ENCODE results near the gene MAP3K15. TPM values are rescaled to one million over a fixed set of nuclear protein-coding genes. Genes with fewer than 3 reads are reported as not detected.
A peak's percentile ranks its signal among the peaks of the same experiment; 100 is the strongest.

Gene MAP3K15
- total RNA-seq, result under 1 TPM; 0.30 to 0.43 TPM

GRCh38 chrX:19514791-19515614, at the start of gene MAP3K15:
TSS of gene MAP3K15 (minus strand) at chrX:19515508. CDS start at chrX:19515261, 247 bp downstream.
- peaks cover 4% of the 10 kb centered on the region for H3K4me1 Mint-ChIP-seq
- ATAC-seq (ENCODE audit: low read depth) (peak; percentile 58), DNase-seq (peak; percentile 47)
- POLR2A ChIA-PET, result no interaction called here
- H3K27ac Mint-ChIP-seq, result no peak within 1 kb of the TSS
- peaks cover 24% of the 10 kb centered on the region for H3K27me3 Mint-ChIP-seq
- peak within 1 kb of the TSS; percentile 69 for H3K4me3 Mint-ChIP-seq
- peaks cover 2% of the 10 kb centered on the region for H3K9me3 Mint-ChIP-seq
- no peaks in the 10 kb centered on the region for H3K36me3 Mint-ChIP-seq

- H3K4me3 Mint-ChIP-seq, result no peak overlapping the region
Measured at GRCh38 chrX:19564606-19565005, 49.3 kb upstream of the MAP3K15 start.

GRCh38 chrX:19563746-19564145, 48.4 kb upstream of the MAP3K15 start:
- POLR2A ChIA-PET, result no interaction called here
- H3K4me1 Mint-ChIP-seq, result peaks cover 18% of the 10 kb centered on the region
- ATAC-seq (ENCODE audit: low read depth), result no peak

More at GRCh38 chrX:19564606-19565005, 49.3 kb upstream of the MAP3K15 start:
- ATAC-seq (ENCODE audit: low read depth), result no peak
- POLR2A ChIA-PET, result no interaction called here
- Mint-ChIP-seq H3K36me3 (peaks cover 23% of the 10 kb centered on the region), H3K9me3 (no peaks in the 10 kb centered on the region), H3K27ac (no peak overlapping the region), H3K4me1 (peaks cover 18% of the 10 kb centered on the region), H3K27me3 (no peaks in the 10 kb centered on the region)
- DNase-seq, result no peak

GRCh38 chrX:19563327-19563726, 48.0 kb upstream of the MAP3K15 start:
- DNase-seq (no peak), ATAC-seq (ENCODE audit: low read depth) (no peak)
- no peaks in the 10 kb centered on the region for H3K27me3 Mint-ChIP-seq
- peaks cover 18% of the 10 kb centered on the region for H3K4me1 Mint-ChIP-seq
- H3K36me3 Mint-ChIP-seq, result peaks cover 21% of the 10 kb centered on the region
- H3K9me3 Mint-ChIP-seq, result no peaks in the 10 kb centered on the region
- POLR2A ChIA-PET, result no interaction called here
- no peak overlapping the region for H3K27ac Mint-ChIP-seq
- H3K4me3 Mint-ChIP-seq, result no peak overlapping the region

More at GRCh38 chrX:19563746-19564145, 48.4 kb upstream of the MAP3K15 start:
- DNase-seq, result no peak
- peak overlapping the region; percentile 30 for H3K27ac Mint-ChIP-seq
- H3K4me3 Mint-ChIP-seq, result no peak overlapping the region
- peaks cover 23% of the 10 kb centered on the region for H3K36me3 Mint-ChIP-seq
- no peaks in the 10 kb centered on the region for H3K9me3 Mint-ChIP-seq
- H3K27me3 Mint-ChIP-seq, result no peaks in the 10 kb centered on the region

- DNase-seq (no peak), ATAC-seq (ENCODE audit: low read depth) (no peak)
- no peaks in the 10 kb centered on the region for H3K9me3 Mint-ChIP-seq
- peaks cover 15% of the 10 kb centered on the region for H3K36me3 Mint-ChIP-seq
- POLR2A ChIA-PET, result no interaction called here
- no peak overlapping the region for H3K4me3 Mint-ChIP-seq
- peaks cover 6% of the 10 kb centered on the region for H3K4me1 Mint-ChIP-seq
- H3K27ac Mint-ChIP-seq, result no peak overlapping the region
- no peaks in the 10 kb centered on the region for H3K27me3 Mint-ChIP-seq
Measured at GRCh38 chrX:19560611-19561010, 45.3 kb upstream of the MAP3K15 start.

- no peaks in the 10 kb centered on the region for H3K9me3 Mint-ChIP-seq
- H3K4me1 Mint-ChIP-seq, result peaks cover 2% of the 10 kb centered on the region
- H3K27ac Mint-ChIP-seq, result no peak overlapping the region
- H3K27me3 Mint-ChIP-seq, result no peaks in the 10 kb centered on the region
- no peak overlapping the region for H3K4me3 Mint-ChIP-seq
- DNase-seq, result no peak
- ATAC-seq (ENCODE audit: low read depth), result no peak
- POLR2A ChIA-PET, result no interaction called here
- H3K36me3 Mint-ChIP-seq, result peaks cover 10% of the 10 kb centered on the region
Measured at GRCh38 chrX:19557822-19558221, 42.5 kb upstream of the MAP3K15 start.

- Mint-ChIP-seq H3K27ac (no peak overlapping the region), H3K4me3 (no peak overlapping the region), H3K36me3 (peaks cover 3% of the 10 kb centered on the region), H3K9me3 (no peaks in the 10 kb centered on the region), H3K4me1 (peaks cover 9% of the 10 kb centered on the region), H3K27me3 (no peaks in the 10 kb centered on the region)
- no peak for DNase-seq
- no peak for ATAC-seq (ENCODE audit: low read depth)
- POLR2A ChIA-PET, result no interaction called here
Measured at GRCh38 chrX:19556202-19556601, 40.9 kb upstream of the MAP3K15 start.

- H3K4me3 Mint-ChIP-seq, result no peak overlapping the region
- no peak overlapping the region for H3K27ac Mint-ChIP-seq
- POLR2A ChIA-PET, result no interaction called here
- H3K27me3 Mint-ChIP-seq, result no peaks in the 10 kb centered on the region
- ATAC-seq (ENCODE audit: low read depth) (no peak), DNase-seq (no peak)
- H3K4me1 Mint-ChIP-seq, result peaks cover 10% of the 10 kb centered on the region
- H3K36me3 Mint-ChIP-seq, result peaks cover 2% of the 10 kb centered on the region
- no peaks in the 10 kb centered on the region for H3K9me3 Mint-ChIP-seq
Measured at GRCh38 chrX:19555683-19556082, 40.4 kb upstream of the MAP3K15 start.

GRCh38 chrX:19555236-19555635, 39.9 kb upstream of the MAP3K15 start:
- Mint-ChIP-seq H3K4me1 (peaks cover 13% of the 10 kb centered on the region), H3K27ac (no peak overlapping the region), H3K4me3 (no peak overlapping the region), H3K27me3 (no peaks in the 10 kb centered on the region), H3K36me3 (no peaks in the 10 kb centered on the region), H3K9me3 (no peaks in the 10 kb centered on the region)
- POLR2A ChIA-PET, result no interaction called here
- no peak for ATAC-seq (ENCODE audit: low read depth)
- no peak for DNase-seq

- Mint-ChIP-seq H3K36me3 (no peaks in the 10 kb centered on the region), H3K9me3 (no peaks in the 10 kb centered on the region), H3K4me3 (no peak overlapping the region), H3K27me3 (no peaks in the 10 kb centered on the region), H3K4me1 (peaks cover 16% of the 10 kb centered on the region), H3K27ac (no peak overlapping the region)
- ATAC-seq (ENCODE audit: low read depth) (no peak), DNase-seq (no peak)
- POLR2A ChIA-PET, result no interaction called here
Measured at GRCh38 chrX:19554786-19555185, 39.5 kb upstream of the MAP3K15 start.

- Mint-ChIP-seq H3K27ac (no peak overlapping the region), H3K4me1 (peaks cover 27% of the 10 kb centered on the region), H3K36me3 (peaks cover 6% of the 10 kb centered on the region), H3K9me3 (no peaks in the 10 kb centered on the region), H3K4me3 (no peak overlapping the region), H3K27me3 (no peaks in the 10 kb centered on the region)
- ATAC-seq (ENCODE audit: low read depth), result no peak
- POLR2A ChIA-PET, result no interaction called here
- no peak for DNase-seq
Measured at GRCh38 chrX:19552793-19553192, 37.5 kb upstream of the MAP3K15 start.

GRCh38 chrX:19549838-19550237, 34.5 kb upstream of the MAP3K15 start:
- Mint-ChIP-seq H3K27me3 (no peaks in the 10 kb centered on the region), H3K27ac (peak overlapping the region; percentile 60), H3K4me1 (peaks cover 25% of the 10 kb centered on the region), H3K9me3 (no peaks in the 10 kb centered on the region), H3K36me3 (peaks cover 12% of the 10 kb centered on the region), H3K4me3 (no peak overlapping the region)
- no peak for DNase-seq
- ATAC-seq (ENCODE audit: low read depth), result peak; percentile 52
- POLR2A ChIA-PET, result no interaction called here

- Mint-ChIP-seq H3K36me3 (peaks cover 14% of the 10 kb centered on the region), H3K27me3 (no peaks in the 10 kb centered on the region), H3K4me1 (peaks cover 25% of the 10 kb centered on the region), H3K9me3 (no peaks in the 10 kb centered on the region), H3K4me3 (no peak overlapping the region), H3K27ac (no peak overlapping the region)
- ATAC-seq (ENCODE audit: low read depth) (no peak), DNase-seq (no peak)
- POLR2A ChIA-PET, result no interaction called here
Measured at GRCh38 chrX:19548934-19549333, 33.6 kb upstream of the MAP3K15 start.

GRCh38 chrX:19548279-19548678, 33.0 kb upstream of the MAP3K15 start:
- Mint-ChIP-seq H3K4me1 (peaks cover 25% of the 10 kb centered on the region), H3K27ac (no peak overlapping the region), H3K27me3 (no peaks in the 10 kb centered on the region), H3K36me3 (peaks cover 14% of the 10 kb centered on the region), H3K4me3 (no peak overlapping the region), H3K9me3 (no peaks in the 10 kb centered on the region)
- no peak for DNase-seq
- POLR2A ChIA-PET, result no interaction called here
- no peak for ATAC-seq (ENCODE audit: low read depth)

Data from activated naive CD8-positive, alpha-beta T cell treated with anti-CD3 and anti-CD28 coated beads, Interleukin-2, amount 10 ng/mL, durations not matched to agents 7 days and 5 days (primary cell).